Adipose tissue (tissue), 3 donors: ENCODE measurements around the gene LRRC55. TPM values are rescaled to one million over a fixed set of nuclear protein-coding genes. Genes with fewer than 3 reads are reported as not detected.

Experiments
- H3K27ac ChIP-seq: one replicate; pipeline ENCODE4 v1.5.1; 2013; ENCODE audit warnings: low read depth, low read length
- WGBS, 3 donors: extraction: QIAGEN DNeasy Blood & Tissue Kit; methylation state at CpG; one replicate each; pipeline ENCODE4 v1.1.7; 2013; 5-methylcytosine and 5-hydroxymethylcytosine counted together
- polyA plus RNA-seq, 3 donors: library from polyadenylated mRNA; stranded (reverse); fragments of 200-250 nt; gene quantifications; one replicate each; pipeline ENCODE4 v1.2.3, GENCODE V29; 2013
- donor health status: healthy with polysubstance abuse.
- donor health status: Bipolar disorder and iron deficiency.
- donor health status: healthy.

The LRRC55 gene
- polyA plus RNA-seq, 3 donors, result 0.10 to 0.18 TPM; not detected in 1

DNA sequence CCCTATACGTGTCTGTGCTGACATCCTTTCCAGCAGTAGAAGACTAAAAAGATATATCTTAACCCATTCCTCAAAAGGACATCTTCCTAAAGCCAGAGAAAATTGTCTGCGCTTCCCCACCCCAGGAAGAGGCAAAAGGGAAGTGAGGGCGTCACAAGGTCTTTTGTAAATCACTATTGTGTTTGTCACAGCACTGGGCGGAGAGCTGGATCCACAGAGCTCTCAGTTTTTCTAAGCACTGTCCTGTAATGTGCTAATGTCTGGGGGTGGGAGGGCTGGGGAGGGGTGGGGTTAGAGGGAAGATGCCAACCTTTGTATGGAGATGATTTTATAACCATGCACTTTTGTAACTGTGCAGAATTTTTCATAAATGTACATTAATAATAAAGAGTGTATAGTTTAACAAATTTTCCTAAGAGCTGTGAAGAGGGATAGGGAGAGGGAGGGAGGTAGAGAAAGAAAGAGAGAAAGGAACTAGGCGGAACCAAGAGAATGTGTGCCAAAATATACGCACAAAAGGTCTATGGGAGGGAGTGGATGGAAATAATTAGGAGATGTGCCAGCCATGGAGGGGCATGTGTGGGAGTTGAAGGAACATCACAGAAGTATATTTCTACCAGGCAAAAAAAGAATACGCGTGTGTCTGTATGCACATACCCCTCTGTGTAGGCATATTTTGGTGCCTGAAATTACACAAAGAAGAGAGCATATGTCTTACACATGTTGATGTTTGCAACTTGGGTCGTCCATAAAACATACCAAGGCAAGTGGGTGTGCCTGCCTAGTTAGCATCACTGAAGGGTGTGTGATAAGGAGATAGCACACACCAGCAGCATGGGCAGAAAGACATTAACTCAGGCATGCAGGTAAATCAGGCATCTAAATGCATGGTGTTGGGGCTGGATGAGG is 9.8 kb downstream of the LRRC55 start:
- no peak overlapping the region for H3K27ac ChIP-seq
- 59 to 70% (median 63%) methylated on average over 9 of the region's 9 CpGs for WGBS, 3 donors

- 42 to 59% (median 52%) methylated on average over 1 of the region's 1 CpG for WGBS, 3 donors
Observed at GRCh38 chr11:57192316-57192715, 10.6 kb downstream of the LRRC55 start.

GRCh38 chr11:57196596-57196995 is 14.8 kb downstream of the LRRC55 start:
- no peak overlapping the region for H3K27ac ChIP-seq

More at GRCh38 chr11:57192316-57192715, 10.6 kb downstream of the LRRC55 start:
- H3K27ac ChIP-seq, result no peak overlapping the region

GRCh38 chr11:57197762-57198161 is 16.0 kb downstream of the LRRC55 start:
- WGBS, 3 donors, result 70 to 87% (median 83%) methylated on average over 2 of the region's 2 CpGs
- no peak overlapping the region for H3K27ac ChIP-seq

More at GRCh38 chr11:57196596-57196995, 14.8 kb downstream of the LRRC55 start:
- whole genome bisulfite sequencing, 3 donors, result 62 to 77% (median 70%) methylated on average over 6 of the region's 6 CpGs

GRCh38 chr11:57199330-57199729 is 17.6 kb downstream of the LRRC55 start:
- no peak overlapping the region for H3K27ac ChIP-seq
- WGBS, 3 donors, result 84 to 98% (median 92%) methylated on average over 11 of the region's 11 CpGs

DNA sequence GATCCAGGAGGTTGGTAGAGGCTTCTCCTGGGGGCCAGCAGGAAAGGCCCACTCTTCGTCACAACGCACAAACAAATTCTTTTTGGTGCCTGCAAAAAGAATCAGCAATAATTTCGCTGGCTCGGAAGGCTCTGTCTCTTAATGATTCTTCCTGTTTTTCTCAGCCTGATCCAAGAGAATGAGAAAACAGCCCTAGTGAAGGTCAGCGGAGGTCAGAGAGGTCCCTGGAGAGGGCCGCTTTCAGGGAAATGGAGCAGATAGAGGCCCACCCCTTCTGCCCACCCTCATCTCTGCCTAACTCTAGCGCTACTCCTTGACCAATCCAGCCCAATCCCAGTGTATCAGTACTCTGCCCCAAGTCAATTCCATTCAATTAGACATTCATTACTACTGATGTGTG is 19.2 kb downstream of the LRRC55 start:
- WGBS, 3 donors, result 30 to 69% (median 35%) methylated on average over 7 of the region's 7 CpGs

GRCh38 chr11:57202281-57202680 is 20.5 kb downstream of the LRRC55 start:
- 57 to 63% (median 62%) methylated on average over 10 of the region's 10 CpGs for WGBS, 3 donors
- no peak overlapping the region for H3K27ac ChIP-seq

More for the DNA sequence above, 19.2 kb downstream of the LRRC55 start:
- no peak overlapping the region for H3K27ac ChIP-seq

DNA sequence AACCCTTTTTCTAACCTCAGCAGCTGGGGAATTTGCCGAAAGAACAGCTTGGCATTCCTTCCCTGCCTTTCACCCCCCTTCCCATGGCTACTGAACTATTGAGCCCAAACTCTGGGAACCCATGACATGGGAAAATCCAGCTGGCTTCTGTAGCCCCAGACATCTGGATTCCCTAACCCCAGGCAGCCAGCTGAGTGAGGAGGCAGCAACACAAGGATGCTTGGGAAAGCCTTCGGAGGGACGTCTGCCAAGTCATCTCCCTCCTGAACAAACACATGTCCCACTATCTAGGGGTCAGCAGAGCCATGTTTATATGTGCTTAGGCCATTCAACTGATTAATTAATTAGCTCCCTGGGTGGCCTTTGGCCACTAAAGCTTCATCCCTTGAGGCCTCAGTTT is 21.6 kb downstream of the LRRC55 start:
- H3K27ac ChIP-seq, result no peak overlapping the region
- 15 to 28% (median 16%) methylated on average over 3 of the region's 3 CpGs for WGBS, 3 donors

DNA sequence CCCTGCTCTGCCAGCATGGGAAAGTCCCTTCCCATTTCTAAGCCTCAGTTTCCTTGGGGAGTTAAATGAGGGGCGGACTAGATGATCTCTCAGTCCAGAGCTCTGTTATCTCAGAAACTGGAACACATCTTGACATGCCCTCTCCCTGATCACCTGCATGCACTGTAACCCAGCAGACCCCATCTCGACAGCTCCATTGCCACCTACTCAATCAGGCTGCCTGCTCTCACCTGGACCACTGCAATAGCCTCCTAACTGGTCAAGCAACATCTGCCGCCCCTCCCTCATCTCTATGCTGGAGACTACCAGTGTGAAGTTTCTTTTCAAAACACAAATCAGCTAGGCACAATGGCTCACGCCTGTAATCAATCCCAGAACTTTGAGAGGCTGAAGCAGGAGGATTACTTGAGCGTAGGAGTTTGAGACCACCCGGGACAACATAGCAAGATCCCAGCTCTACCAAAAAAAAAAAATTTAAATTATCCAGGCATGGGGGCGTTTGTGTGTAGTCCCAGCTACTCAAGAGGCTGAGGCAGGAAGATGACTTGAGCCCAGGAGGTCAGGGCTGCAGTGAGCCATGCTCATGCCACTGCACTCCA is 22.2 kb downstream of the LRRC55 start:
- H3K27ac ChIP-seq, result no peak overlapping the region
- 57 to 63% (median 58%) methylated on average over 7 of the region's 7 CpGs for WGBS, 3 donors

GRCh38 chr11:57205041-57205641 is 23.4 kb downstream of the LRRC55 start:
- H3K27ac ChIP-seq, result no peak overlapping the region
- 37 to 48% (median 43%) methylated on average over 3 of the region's 3 CpGs for WGBS, 3 donors

DNA sequence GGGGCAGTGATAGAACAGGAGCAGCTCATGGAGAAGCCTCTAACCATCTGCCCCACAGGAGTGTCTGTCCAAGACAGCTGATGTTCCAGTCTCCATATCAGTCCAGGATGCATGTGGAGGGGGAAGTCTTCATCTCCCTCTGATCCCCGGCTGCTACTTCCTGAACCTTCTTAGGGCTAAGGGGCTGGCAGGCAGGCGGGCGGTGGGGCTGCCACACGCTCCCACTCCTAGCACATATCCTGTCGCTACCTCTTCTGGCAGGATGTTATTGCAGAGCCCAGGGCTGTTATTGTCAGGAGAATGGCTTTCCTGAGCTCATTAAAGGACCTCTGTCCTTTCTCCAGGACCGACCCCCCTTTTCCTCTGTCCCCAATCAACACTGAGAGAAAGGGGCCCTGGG is 25.4 kb downstream of the LRRC55 start:
- WGBS, 3 donors, result 48 to 81% (median 58%) methylated on average over 6 of the region's 6 CpGs
- H3K27ac ChIP-seq, result no peak overlapping the region

DNA sequence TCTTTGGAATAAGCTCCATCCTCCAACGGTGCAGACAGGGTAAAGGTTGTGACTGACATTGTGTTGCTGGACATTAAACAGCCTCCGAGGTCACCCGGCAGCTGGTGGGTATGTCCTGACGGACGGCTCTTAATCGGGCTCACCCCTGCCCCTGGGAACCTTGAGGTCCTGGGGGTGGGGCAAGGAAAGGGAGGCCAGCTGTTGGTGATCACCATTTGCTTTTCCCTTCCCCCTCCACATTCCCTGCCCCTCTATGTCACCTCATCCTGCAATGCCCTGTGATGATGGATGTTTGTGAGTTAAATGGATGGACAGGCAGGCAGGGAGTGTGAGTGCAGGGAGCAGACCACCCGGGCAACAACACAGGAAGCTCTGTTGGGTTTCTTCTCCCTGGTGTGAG is 29.0 kb downstream of the LRRC55 start:
- no peak overlapping the region for H3K27ac ChIP-seq
- WGBS, 3 donors, result 23 to 43% (median 40%) methylated on average over 7 of the region's 7 CpGs

- no peak overlapping the region for H3K27ac ChIP-seq
- WGBS, 3 donors, result 25 to 36% (median 27%) methylated on average over 9 of the region's 9 CpGs
Observed at GRCh38 chr11:57213342-57214097, 31.8 kb downstream of the LRRC55 start.

- WGBS, 3 donors, result 40 to 53% (median 50%) methylated on average over 2 of the region's 2 CpGs
Observed at GRCh38 chr11:57214098-57214417, 32.3 kb downstream of the LRRC55 start.

GRCh38 chr11:57214494-57214893 is 32.7 kb downstream of the LRRC55 start:
- 36 to 53% (median 51%) methylated on average over 3 of the region's 3 CpGs for WGBS, 3 donors
- no peak overlapping the region for H3K27ac ChIP-seq

More at GRCh38 chr11:57214098-57214417, 32.3 kb downstream of the LRRC55 start:
- H3K27ac ChIP-seq, result no peak overlapping the region

DNA sequence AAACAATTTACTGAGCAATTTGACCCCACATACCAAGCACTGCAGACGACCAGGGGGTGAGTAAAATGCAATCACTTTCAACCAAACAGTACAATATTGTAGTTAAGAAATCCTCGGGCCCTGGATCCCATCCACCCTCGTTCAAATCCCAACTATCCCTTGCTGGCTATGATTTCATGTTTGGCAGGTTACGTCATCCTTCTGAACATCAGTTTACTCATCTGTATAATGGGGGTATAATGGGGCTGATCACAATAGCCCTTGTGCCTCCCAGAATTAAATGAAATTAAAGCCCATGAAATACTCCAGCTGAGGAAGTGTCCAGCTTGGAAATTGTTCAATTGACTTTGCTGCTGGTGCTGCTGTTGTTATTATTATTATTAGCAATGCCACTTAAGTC is 34.7 kb downstream of the LRRC55 start:
- whole genome bisulfite sequencing, 3 donors, result 62 to 80% (median 73%) methylated on average over 4 of the region's 4 CpGs
- H3K27ac ChIP-seq, result no peak overlapping the region

DNA sequence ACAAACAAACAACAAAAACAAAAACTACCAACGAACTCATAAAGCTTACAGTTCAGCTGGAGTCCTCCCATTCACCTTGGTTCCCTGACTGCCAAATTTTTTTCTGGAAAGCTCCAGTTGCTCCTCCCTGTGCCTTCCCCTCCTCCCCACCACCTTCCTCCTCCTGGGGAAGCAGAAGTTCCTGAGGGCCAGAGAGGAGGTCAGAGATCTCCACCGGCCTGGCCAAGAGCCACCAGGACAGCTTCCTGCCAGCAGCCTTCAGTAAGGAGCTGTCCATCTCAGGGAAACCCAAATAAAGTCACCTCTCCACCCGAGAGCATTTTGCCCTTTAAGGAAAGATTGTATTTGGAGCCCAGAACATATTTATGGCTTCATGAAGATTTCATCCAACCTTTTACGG is 35.3 kb downstream of the LRRC55 start:
- whole genome bisulfite sequencing, 3 donors, result 42 to 54% (median 48%) methylated on average over 4 of the region's 4 CpGs
- no peak overlapping the region for H3K27ac ChIP-seq

- 30 to 43% (median 30%) methylated on average over 6 of the region's 6 CpGs for WGBS, 3 donors
- no peak overlapping the region for H3K27ac ChIP-seq
Observed at GRCh38 chr11:57219021-57219627, 37.4 kb downstream of the LRRC55 start.
